Stomach (tissue), 9 donors: ENCODE measurements around the gene TESPA1. TPM values are rescaled to one million over a fixed set of nuclear protein-coding genes. Genes with fewer than 3 reads are reported as not detected.

Experiments
- DNase-seq, 2 donors: peaks; one replicate each; pipeline versions ENCODE4 v3.0.0 to v3.0.0-alpha.2; 2013 to 2019
- H3K27ac ChIP-seq, 5 donors: fragments of 200-600 bp in 4 of 5; sonication (generic) in 4 of 5; one replicate each; pipeline ENCODE4 v1.5.1; 2013 to 2019; ENCODE audit warnings: mild to moderate bottlenecking in 1 of 5, moderate library complexity in 1 of 5
- H3K27me3 ChIP-seq, 3 donors: fragments of 200-600 bp; sonication (generic); one replicate each; pipeline ENCODE4 v1.5.1; 2017 to 2019; ENCODE audit warnings: mixed run types in 1 of 3
- H3K36me3 ChIP-seq, 4 donors: fragments of 200-600 bp; sonication (generic); 1 replicate in 3 of 4; 2 replicates in 1 of 4; pipeline ENCODE4 v1.5.1; 2016 to 2019
- H3K4me1 ChIP-seq, 4 donors: fragments of 200-600 bp; sonication (generic); one replicate each; pipeline ENCODE4 v1.5.1; 2016 to 2019
- H3K4me3 ChIP-seq, 4 donors: fragments of 200-600 bp; sonication (generic) in 3 of 4; one replicate each; pipeline ENCODE4 v1.5.1; 2016 to 2019; ENCODE audit warnings: mild to moderate bottlenecking in 1 of 4
- H3K9me3 ChIP-seq, 4 donors: fragments of 200-600 bp; sonication (generic); one replicate each; pipeline ENCODE4 v1.5.1; 2016 to 2019
- EP300 ChIP-seq: sonication (generic); formaldehyde crosslinking; IDR thresholded peaks from one replicate; pipeline ENCODE4 v1.6.1; 2017; ENCODE audit warnings: antibody characterized with exemption
- POLR2A ChIP-seq, 4 donors: fragments of 450-650 bp; IDR thresholded peaks; one replicate each; pipeline ENCODE4 v1.6.1; 2016; ENCODE audit warnings: antibody characterized with exemption in 4 of 4, control low read depth in 2 of 4, mild to moderate bottlenecking in 1 of 4, moderate library complexity in 1 of 4
- POLR2AphosphoS5 ChIP-seq, 3 donors: sonication (generic); formaldehyde crosslinking; IDR thresholded peaks; one replicate each; pipeline ENCODE4 v1.6.1; 2016; ENCODE audit warnings: antibody characterized with exemption in 3 of 3
- WGBS, 5 donors: extraction: QIAGEN DNeasy Blood & Tissue Kit in 3 of 5; methylation state at CpG; one replicate each; pipeline versions ENCODE4 v1.1.5 to v1.1.7; 2013 to 2018; 5-methylcytosine and 5-hydroxymethylcytosine counted together
- intact Hi-C: fragments of 100-400 bp; cut with DNase I; formaldehyde crosslinking; loops from one replicate; pipeline ENCODE4 v1.15.1; 2023; ENCODE audit warnings: low total_unique reads
- polyA plus RNA-seq, 3 donors: library from polyadenylated mRNA; stranded (reverse); fragments of 200-250 nt; gene quantifications; one replicate each; pipeline ENCODE4 v1.2.3, GENCODE V29; 2013
- total RNA-seq, 5 donors: library from RNA; depleted of rRNA; stranded (reverse); fragments of >200 nt; gene quantifications; one replicate each; pipeline versions ENCODE4 v1.1.0 to v1.2.3, GENCODE V29; 2014 to 2016
- TF ChIP-seq, protein P1 (sequence below), 7 experiments: fragments of 450-650 bp in 4 of 7; fragments of 200-600 bp in 3 of 7; sonication (generic) in 3 of 7; IDR thresholded peaks; one replicate each; pipeline ENCODE4 v1.5.1; 2016 to 2019; ENCODE audit warnings: antibody characterized with exemption in 7 of 7, control low read depth in 2 of 7, mild to moderate bottlenecking in 1 of 7
- donor health status: healthy with polysubstance abuse.
- donor health status: Bipolar disorder and iron deficiency.
- donor health status: healthy.

The TESPA1 gene
- total and polyA plus RNA-seq, 8 donors = 0.81 to 2.6 (median 1.2) TPM; not detected in 4

DNA sequence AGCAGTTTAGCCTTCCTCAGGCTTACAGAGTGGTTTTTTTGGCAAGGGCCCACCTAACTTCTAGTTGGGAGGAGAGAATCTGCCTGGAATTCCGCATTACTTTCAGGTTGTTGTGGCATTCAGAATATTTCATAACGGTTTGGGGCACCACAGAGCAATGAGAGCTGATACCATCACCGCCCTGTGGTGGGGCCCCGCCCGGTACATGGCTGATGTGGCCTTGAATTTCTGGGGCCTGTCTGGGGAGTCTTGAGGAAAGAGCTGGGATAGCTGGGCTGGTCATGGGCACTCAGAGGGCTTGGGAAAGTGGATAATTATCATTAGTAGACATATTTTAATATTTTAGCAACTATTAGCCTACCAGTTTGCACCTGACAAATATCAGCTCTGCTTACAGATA is 4.2 kb downstream of the TESPA1 start:
- DNase-seq = no peak
- no peaks in the 10 kb centered on the region for H3K9me3 ChIP-seq
- TF ChIP-seq, protein P1, sequence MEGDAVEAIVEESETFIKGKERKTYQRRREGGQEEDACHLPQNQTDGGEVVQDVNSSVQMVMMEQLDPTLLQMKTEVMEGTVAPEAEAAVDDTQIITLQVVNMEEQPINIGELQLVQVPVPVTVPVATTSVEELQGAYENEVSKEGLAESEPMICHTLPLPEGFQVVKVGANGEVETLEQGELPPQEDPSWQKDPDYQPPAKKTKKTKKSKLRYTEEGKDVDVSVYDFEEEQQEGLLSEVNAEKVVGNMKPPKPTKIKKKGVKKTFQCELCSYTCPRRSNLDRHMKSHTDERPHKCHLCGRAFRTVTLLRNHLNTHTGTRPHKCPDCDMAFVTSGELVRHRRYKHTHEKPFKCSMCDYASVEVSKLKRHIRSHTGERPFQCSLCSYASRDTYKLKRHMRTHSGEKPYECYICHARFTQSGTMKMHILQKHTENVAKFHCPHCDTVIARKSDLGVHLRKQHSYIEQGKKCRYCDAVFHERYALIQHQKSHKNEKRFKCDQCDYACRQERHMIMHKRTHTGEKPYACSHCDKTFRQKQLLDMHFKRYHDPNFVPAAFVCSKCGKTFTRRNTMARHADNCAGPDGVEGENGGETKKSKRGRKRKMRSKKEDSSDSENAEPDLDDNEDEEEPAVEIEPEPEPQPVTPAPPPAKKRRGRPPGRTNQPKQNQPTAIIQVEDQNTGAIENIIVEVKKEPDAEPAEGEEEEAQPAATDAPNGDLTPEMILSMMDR (IDR thresholded peaks at IDR 0.05) = no peak
- no peak for TF ChIP-seq POLR2A (IDR thresholded peaks at IDR 0.05)
- no peaks in the 10 kb centered on the region for H3K4me1 ChIP-seq
- H3K27me3 ChIP-seq = no peaks in the 10 kb centered on the region
- no peak overlapping the region for H3K4me3 ChIP-seq
- 73 to 85% (median 80%) methylated on average over 5 of the region's 5 CpGs for WGBS, 5 donors
- intact Hi-C loops = no loop called here
- H3K36me3 ChIP-seq = no peaks in the 10 kb centered on the region
- H3K27ac ChIP-seq = no peak overlapping the region

DNA sequence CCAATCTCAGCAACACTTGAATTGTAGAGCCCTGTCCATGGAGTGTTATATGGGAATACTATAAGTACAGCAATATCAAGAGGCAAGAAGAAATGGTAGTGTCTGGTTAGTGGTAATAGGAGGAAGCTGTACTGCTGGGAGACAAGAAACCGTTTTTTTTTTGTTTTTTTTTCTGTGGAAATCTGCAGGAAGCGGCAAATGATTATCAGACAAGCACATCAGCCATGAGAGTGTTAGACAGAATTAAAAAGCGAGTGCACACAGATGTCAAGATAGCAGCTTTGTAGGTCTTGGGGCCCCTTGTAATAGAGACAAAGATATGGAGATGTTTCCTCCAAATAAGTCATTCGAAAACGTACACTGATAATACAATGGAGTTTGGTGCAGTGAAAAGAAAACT is 6.7 kb downstream of the TESPA1 start:
- Histone ChIP-seq H3K36me3 (no peaks in the 10 kb centered on the region), H3K4me3 (no peak overlapping the region), H3K9me3 (no peaks in the 10 kb centered on the region), H3K27me3 (no peaks in the 10 kb centered on the region), H3K4me1 (no peaks in the 10 kb centered on the region), H3K27ac (no peak overlapping the region)
- DNase-seq = no peak
- WGBS, 5 donors = 52 to 81% (median 73%) methylated on average over 5 of the region's 5 CpGs
- TF ChIP-seq EP300 (no peak), POLR2A (IDR thresholded peaks at IDR 0.05) (no peak), POLR2AphosphoS5 (IDR thresholded peaks at IDR 0.05) (no peak)
- TF ChIP-seq, protein P1 (IDR thresholded peaks at IDR 0.05) = no peak
- intact Hi-C loops = no loop called here

DNA sequence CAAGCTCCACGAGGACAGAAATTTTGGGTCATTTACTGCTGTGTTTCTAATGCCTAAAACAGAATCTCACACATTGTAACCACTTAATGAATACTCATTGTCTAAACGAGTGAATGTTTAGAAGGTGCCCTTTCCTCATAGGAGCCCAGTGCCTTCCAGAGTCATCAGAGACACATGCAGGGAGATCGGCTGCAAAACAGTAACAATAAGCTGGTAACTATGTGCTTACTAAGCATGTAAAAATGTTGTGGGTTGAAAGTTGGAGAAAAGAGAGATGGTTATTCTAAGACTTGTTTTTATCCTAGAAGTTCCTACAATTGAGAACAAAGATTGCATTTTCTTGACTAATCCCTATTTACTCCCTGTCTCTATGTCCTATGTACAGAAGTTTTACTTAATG is 7.4 kb downstream of the TESPA1 start:
- no peak for DNase-seq
- Histone ChIP-seq H3K27me3 (no peaks in the 10 kb centered on the region), H3K4me1 (no peaks in the 10 kb centered on the region), H3K36me3 (no peaks in the 10 kb centered on the region), H3K27ac (no peak overlapping the region), H3K4me3 (no peak overlapping the region), H3K9me3 (no peaks in the 10 kb centered on the region)
- intact Hi-C loops = no loop called here
- no peak for TF ChIP-seq POLR2AphosphoS5 (IDR thresholded peaks at IDR 0.05)
- TF ChIP-seq, protein P1 (IDR thresholded peaks at IDR 0.05) = no peak
- no peak for TF ChIP-seq EP300
- no peak for TF ChIP-seq POLR2A (IDR thresholded peaks at IDR 0.05)
- WGBS, 5 donors = 35 to 45% (median 41%) methylated on average over 3 of the region's 3 CpGs

DNA sequence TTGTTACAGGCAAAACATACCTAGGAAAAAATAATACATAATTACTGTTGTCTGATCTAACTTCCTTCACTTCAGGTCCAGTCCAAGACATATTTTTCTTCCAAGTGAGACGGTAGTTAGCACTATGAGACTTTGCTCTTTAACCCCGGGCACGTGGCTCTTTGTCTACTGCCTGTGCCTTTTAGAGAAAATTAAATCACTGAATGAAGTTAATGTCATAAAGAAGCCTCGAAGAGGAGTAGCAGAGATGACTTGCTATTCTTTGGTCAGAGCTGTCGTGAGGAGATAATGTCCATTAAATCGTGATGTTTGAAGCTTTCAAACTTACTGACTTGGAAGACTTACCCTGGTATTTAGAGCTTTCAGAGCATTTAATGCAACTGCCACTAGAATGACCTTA is 8.7 kb downstream of the TESPA1 start:
- Histone ChIP-seq H3K9me3 (no peaks in the 10 kb centered on the region), H3K36me3 (no peaks in the 10 kb centered on the region), H3K27me3 (no peaks in the 10 kb centered on the region), H3K4me3 (no peak overlapping the region), H3K4me1 (no peaks in the 10 kb centered on the region), H3K27ac (no peak overlapping the region)
- intact Hi-C loops = no loop called here
- DNase-seq = no peak
- TF ChIP-seq, protein P1 (IDR thresholded peaks at IDR 0.05) = no peak
- no peak for TF ChIP-seq POLR2A (IDR thresholded peaks at IDR 0.05)
- no peak for TF ChIP-seq POLR2AphosphoS5 (IDR thresholded peaks at IDR 0.05)
- no peak for TF ChIP-seq EP300
- WGBS, 5 donors = 42 to 47% (median 44%) methylated on average over 6 of the region's 6 CpGs
